OCI-LY1 (cell line): ENCODE data around the gene LGR4.

Experiments used
- CTCF ChIP-seq: fragments of 200-600 bp; sonication (generic), shearing (Covaris generic); IDR thresholded peaks from 2 replicates; pipeline ENCODE4 v1.5.1; 2017; ENCODE audit warnings: mild to moderate bottlenecking, antibody characterized with exemption, low read length, moderate library complexity, mixed read lengths
- EZH2 ChIP-seq: fragments of 200-600 bp; sonication (generic), shearing (Covaris generic); IDR thresholded peaks from 2 replicates; pipeline ENCODE4 v1.8.0; 2017; ENCODE audit warnings: borderline replicate concordance, mixed run types, mild to moderate bottlenecking, antibody characterized with exemption, low read length, moderate library complexity, mixed read lengths

DNA sequence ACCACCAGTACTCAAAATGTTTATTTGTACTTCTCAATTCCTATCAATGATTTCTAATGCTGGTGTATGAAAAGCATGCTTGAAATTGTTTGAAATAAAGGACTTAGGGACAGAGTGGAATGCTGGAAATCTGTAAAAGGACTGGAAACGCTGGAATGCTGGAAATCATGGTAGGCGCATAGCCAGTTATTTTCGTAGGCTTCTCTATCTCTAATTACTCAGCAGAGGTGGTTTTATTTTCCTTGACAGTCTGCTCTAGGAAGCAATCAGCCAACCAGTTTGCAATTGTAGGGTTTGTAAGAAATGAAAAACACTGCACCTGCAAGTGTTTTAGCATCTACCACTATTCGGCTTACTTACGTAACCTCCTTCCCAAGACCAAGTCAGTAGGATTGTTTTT is 33.2 kb upstream of the LGR4 start:
- TF ChIP-seq CTCF: no peak
- no peak for TF ChIP-seq EZH2
